NCI-H146 (cell line): ENCODE measurements around the gene C9orf43.
"Not testable (repeated sequence)": the region's sequence is repeated elsewhere in the genome, so short reads cannot be mapped to it uniquely, and the experiment has no call there.

Source experiments
- DNase-seq: peaks from one replicate; lab custom pipeline; 2025; lab: John Stamatoyannopoulos, UW

Gene C9orf43

GRCh38 chr9:113381909-113382411, 28.6 kb upstream of the C9orf43 start:
- no peak for DNase-seq

- no peak for DNase-seq
Observed at GRCh38 chr9:113386571-113387393, 23.8 kb upstream of the C9orf43 start.

- no peak for DNase-seq
Observed at GRCh38 chr9:113387560-113388230, 22.9 kb upstream of the C9orf43 start.

GRCh38 chr9:113388833-113389232, 21.7 kb upstream of the C9orf43 start:
- DNase-seq, result no peak

- DNase-seq, result no peak
Observed at GRCh38 chr9:113389451-113389850, 21.1 kb upstream of the C9orf43 start.

- no peak for DNase-seq
Observed at GRCh38 chr9:113390192-113390960, 20.2 kb upstream of the C9orf43 start.

- DNase-seq, result no peak
Observed at GRCh38 chr9:113391917-113392316, 18.6 kb upstream of the C9orf43 start.

- no peak for DNase-seq
Observed at GRCh38 chr9:113393281-113393680, 17.3 kb upstream of the C9orf43 start.

- no peak for DNase-seq
Observed at GRCh38 chr9:113395000-113395861, 15.3 kb upstream of the C9orf43 start.

GRCh38 chr9:113397203-113397631, 13.3 kb upstream of the C9orf43 start:
- DNase-seq, result no peak

GRCh38 chr9:113398796-113399195, 11.8 kb upstream of the C9orf43 start:
- DNase-seq, result no peak

GRCh38 chr9:113399646-113400200, 10.8 kb upstream of the C9orf43 start:
- no peak for DNase-seq

- peak; percentile 96 for DNase-seq
Observed at GRCh38 chr9:113401027-113401792, 9.3 kb upstream of the C9orf43 start, which contains the start of gene ALAD. Gene ALAD, minus strand, starts transcription at chr9:113401284. Its CDS starts 7,725 bp downstream, at chr9:113393559.

GRCh38 chr9:113403646-113404045, 6.9 kb upstream of the C9orf43 start:
- no peak for DNase-seq

- not testable (repeated sequence) for DNase-seq
Observed at GRCh38 chr9:113406353-113406752, 4.2 kb upstream of the C9orf43 start.

- peak; percentile 33 for DNase-seq
Observed at GRCh38 chr9:113406873-113407511, 3.6 kb upstream of the C9orf43 start.

- no peak for DNase-seq
Observed at GRCh38 chr9:113409481-113409880, 1.1 kb upstream of the C9orf43 start.

GRCh38 chr9:113409883-113410206, 702 bp upstream of the C9orf43 start:
- DNase-seq, result no peak

GRCh38 chr9:113416149-113416721, 5.7 kb downstream of the C9orf43 start:
- no peak for DNase-seq
